ENCODE data around the gene ACTN1.

Gene ACTN1

GRCh38 chr14:69012256-69012953, 33.3 kb upstream of the ACTN1 start:
- no peak for TF ChIP-seq CTCF (conservative IDR thresholded peaks at IDR 0.05; ENCODE audit: control insufficient read depth, insufficient read depth, low read depth, low read length)
- peak; percentile 27 for DNase-seq (ENCODE audit: low read depth)
- H3K4me3 ChIP-seq (ENCODE audit: control insufficient read depth, low read depth, low read length) = no peak overlapping the region

GRCh38 chr14:69010648-69011047, 31.5 kb upstream of the ACTN1 start:
- no peak overlapping the region for H3K4me3 ChIP-seq (ENCODE audit: control insufficient read depth, low read depth, low read length)
- TF ChIP-seq CTCF (conservative IDR thresholded peaks at IDR 0.05; ENCODE audit: control insufficient read depth, insufficient read depth, low read depth, low read length) = no peak
- DNase-seq (ENCODE audit: low read depth) = peak; percentile 81

- no peak for DNase-seq (ENCODE audit: low read depth)
- no peak for TF ChIP-seq CTCF (conservative IDR thresholded peaks at IDR 0.05; ENCODE audit: control insufficient read depth, insufficient read depth, low read depth, low read length)
- no peak overlapping the region for H3K4me3 ChIP-seq (ENCODE audit: control insufficient read depth, low read depth, low read length)
Measured at GRCh38 chr14:69008421-69008884, 29.4 kb upstream of the ACTN1 start.

GRCh38 chr14:69006346-69006745, 27.2 kb upstream of the ACTN1 start:
- H3K4me3 ChIP-seq (ENCODE audit: control insufficient read depth, low read depth, low read length) = no peak overlapping the region
- TF ChIP-seq CTCF (conservative IDR thresholded peaks at IDR 0.05; ENCODE audit: control insufficient read depth, insufficient read depth, low read depth, low read length) = no peak
- DNase-seq (ENCODE audit: low read depth) = no peak

- peak; percentile 91 for DNase-seq (ENCODE audit: low read depth)
- no peak overlapping the region for H3K4me3 ChIP-seq (ENCODE audit: control insufficient read depth, low read depth, low read length)
- no peak for TF ChIP-seq CTCF (conservative IDR thresholded peaks at IDR 0.05; ENCODE audit: control insufficient read depth, insufficient read depth, low read depth, low read length)
Measured at GRCh38 chr14:69005432-69006148, 26.5 kb upstream of the ACTN1 start.

GRCh38 chr14:69004731-69005431, 25.8 kb upstream of the ACTN1 start:
- peak; percentile 46 for DNase-seq (ENCODE audit: low read depth)

More at GRCh38 chr14:69004731-69005431, 25.8 kb upstream of the ACTN1 start:
- TF ChIP-seq CTCF (conservative IDR thresholded peaks at IDR 0.05; ENCODE audit: control insufficient read depth, insufficient read depth, low read depth, low read length) = no peak
- H3K4me3 ChIP-seq (ENCODE audit: control insufficient read depth, low read depth, low read length) = no peak overlapping the region

Data from fibroblast of mammary gland (primary cell).